K562 (cell line): ENCODE measurements around the gene AGBL1. TPM values are rescaled to one million over a fixed set of nuclear protein-coding genes. Genes with fewer than 3 reads are reported as not detected.

ENCODE experiments used
- ATAC-seq: fragments of 200-7000 bp; cut with Tn5 transposase; 3 replicates; pipeline ENCODE4 v1.9.1; 2020; ENCODE audit warnings: moderate library complexity
- BruUV-seq: library from RNA; stranded (reverse); fragments of 400-500 nt; replicated peaks from 2 replicates; lab custom pipeline; 2021; lab: Mats Ljungman, UMichigan
- CTCF ChIA-PET: fragments of 300-600 bp; formaldehyde crosslinking; extraction: SDS; loops from one replicate; lab custom pipeline; 2021; ENCODE audit warnings: low intra/inter-chr PET ratio; lab: Yijun Ruan, JAX
- POLR2A ChIA-PET: fragments of 300-600, 350-650 bp; sonication (Branson Sonifier 250); formaldehyde crosslinking; extraction: SDS; loops from one replicate; lab custom pipeline; 2021; ENCODE audit warnings: antibody characterized with exemption, inconsistent platforms; lab: Yijun Ruan, JAX
- DNase-seq, 4 experiments: peaks; one replicate each; pipeline versions ENCODE4 v3.0.0 to v3.0.0-alpha.2; 2011 to 2018; ENCODE audit warnings: low spot score in 3 of 4, mixed read lengths in 3 of 4; ENCODE audit errors: extremely low read depth in 1 of 4
- FAIRE-seq: peaks from 2 replicates; lab custom pipeline; 2011; peaks lifted over from hg19 to GRCh38; lab: Jason Lieb, UNC
- H2AFZ ChIP-seq: 2 replicates; pipeline ENCODE4 v1.6.0; 2011; ENCODE audit warnings: low read depth, low read length, control low read depth, inconsistent platforms
- H3K27ac ChIP-seq: fragments of 200-600 bp; 3 replicates; pipeline ENCODE4 v1.8.0; 2011; ENCODE audit warnings: low read depth, mild to moderate bottlenecking, control low read depth, inconsistent platforms, low read length, moderate library complexity, mixed read lengths; ENCODE audit errors: extremely low read depth
- H3K27me3 ChIP-seq, 2 experiments: fragments of 300-600 bp in 1 of 2; 2 replicates in 1 of 2; 3 replicates in 1 of 2; pipeline versions ENCODE4 v1.6.0 to v1.8.0; 2011; ENCODE audit warnings: inconsistent platforms in 2 of 2, low read length in 2 of 2, mild to moderate bottlenecking in 1 of 2, mixed read lengths in 1 of 2, moderate library complexity in 1 of 2; ENCODE audit not compliant: control insufficient read depth in 2 of 2, insufficient read depth in 2 of 2
- H3K36me3 ChIP-seq: fragments of 300-600 bp; 3 replicates; pipeline ENCODE4 v1.8.0; 2011; ENCODE audit warnings: mild to moderate bottlenecking, low read length, inconsistent platforms; ENCODE audit not compliant: control insufficient read depth, insufficient read depth
- H3K4me1 ChIP-seq, 2 experiments: fragments of 200-600 bp in 1 of 2; replicated peaks in 1 of 2; 2 replicates in 1 of 2; 3 replicates in 1 of 2; pipeline versions ENCODE4 v1.5.1 to v1.8.0; 2011; ENCODE audit warnings: inconsistent platforms in 2 of 2, low read length in 2 of 2, mild to moderate bottlenecking in 1 of 2, mixed read lengths in 1 of 2, moderate library complexity in 1 of 2; ENCODE audit not compliant: control insufficient read depth in 2 of 2, insufficient read depth in 2 of 2
- H3K4me2 ChIP-seq: 2 replicates; pipeline ENCODE4 v1.6.1; 2011; ENCODE audit warnings: low read length, control low read depth, inconsistent platforms, mixed read lengths; ENCODE audit not compliant: insufficient read depth
- H3K4me3 ChIP-seq: fragments of 200-600 bp; sonication (generic), shearing (Covaris generic); 2 replicates; pipeline ENCODE4 v1.5.1; 2016; ENCODE audit warnings: control low read depth, inconsistent platforms
- H3K79me2 ChIP-seq: fragments of 200-600 bp; 3 replicates; pipeline ENCODE4 v1.8.0; 2011; ENCODE audit warnings: low read length, inconsistent platforms; ENCODE audit not compliant: control insufficient read depth, insufficient read depth
- H3K9ac ChIP-seq, 2 experiments: 2 replicates each; pipeline versions ENCODE4 v1.6.0 to v1.6.1; 2011; ENCODE audit warnings: low read depth in 2 of 2, low read length in 2 of 2, control low read depth in 1 of 2, inconsistent platforms in 1 of 2, mild to moderate bottlenecking in 1 of 2, mixed read lengths in 1 of 2; ENCODE audit not compliant: insufficient read depth in 1 of 2
- H3K9me1 ChIP-seq: one replicate; pipeline ENCODE4 v1.6.0; 2011; ENCODE audit warnings: inconsistent platforms, mild to moderate bottlenecking, low read length, moderate library complexity; ENCODE audit not compliant: control insufficient read depth, insufficient read depth
- H3K9me3 ChIP-seq: replicated peaks from 2 replicates; pipeline ENCODE4 v1.5.1; 2011; ENCODE audit warnings: low read depth, low read length, inconsistent platforms; ENCODE audit not compliant: control insufficient read depth, insufficient read depth
- H4K20me1 ChIP-seq: replicated peaks from 2 replicates; pipeline ENCODE4 v1.6.1; 2011; ENCODE audit warnings: low read length, inconsistent platforms, mixed read lengths; ENCODE audit not compliant: control insufficient read depth, insufficient read depth
- ARHGAP35 ChIP-seq: fragments of 450-650 bp; IDR thresholded peaks from 2 replicates; pipeline ENCODE4 v1.6.1; 2018; ENCODE audit not compliant: partially characterized antibody
- EHMT2 ChIP-seq: fragments of 450-650 bp; IDR thresholded peaks from 2 replicates; pipeline ENCODE4 v1.6.1; 2018; ENCODE audit warnings: antibody characterized with exemption
- ETV6 ChIP-seq, 3 experiments: fragments of 150-350 bp in 1 of 3; sonication (generic) in 1 of 3; formaldehyde crosslinking in 1 of 3; IDR thresholded peaks; 2 replicates each; pipeline versions ENCODE4 v1.6.1 to v1.8.0; 2014 to 2022; ENCODE audit warnings: borderline replicate concordance in 2 of 3, low read depth in 2 of 3, antibody characterized with exemption in 1 of 3, low read length in 1 of 3, mild to moderate bottlenecking in 1 of 3, missing genetic modification reagents in 1 of 3
- LEF1 ChIP-seq: fragments of 450-650 bp; IDR thresholded peaks from 2 replicates; pipeline ENCODE4 v1.6.1; 2016; ENCODE audit warnings: mild to moderate bottlenecking
- MGA ChIP-seq: fragments of 450-650 bp; IDR thresholded peaks from 2 replicates; pipeline ENCODE4 v1.6.1; 2016; ENCODE audit warnings: mild to moderate bottlenecking, moderate library complexity
- MLLT1 ChIP-seq, 2 experiments: fragments of 450-650 bp; IDR thresholded peaks; 2 replicates each; pipeline ENCODE4 v1.6.1; 2016
- SMAD1 ChIP-seq: fragments of 150-350 bp; IDR thresholded peaks from 2 replicates; pipeline ENCODE4 v1.6.1; 2014; ENCODE audit warnings: low read length, low read depth; ENCODE audit not compliant: partially characterized antibody
- SMARCC2 ChIP-seq: fragments of 450-650 bp; IDR thresholded peaks from 2 replicates; pipeline ENCODE4 v1.6.1; 2017; ENCODE audit warnings: antibody characterized with exemption, moderate library complexity, mild to moderate bottlenecking, low read depth
- ZNF354B ChIP-seq: fragments of 250-450 bp; sonication (Bioruptor Pico); IDR thresholded peaks from 2 replicates; pipeline ENCODE4 v1.4.0; 2020
- WGBS: fragments of 100-300 bp; shearing (Covaris generic); methylation state at CpG from one replicate; pipeline ENCODE4 v1.1.6; 2016; ENCODE audit warnings: low coverage, mixed read lengths; ENCODE audit not compliant: insufficient coverage; ENCODE audit errors: missing lambda C conversion rate; 5-methylcytosine and 5-hydroxymethylcytosine counted together
- in situ Hi-C: fragments of 300-500 bp; cut with MboI; formaldehyde crosslinking; loops from 4 replicates; pipeline ENCODE4 v1.15.0; 2018; ENCODE audit warnings: inconsistent platforms, mixed read lengths
- intact Hi-C: fragments of 100-400 bp; cut with micrococcal nuclease; formaldehyde crosslinking; loops from 2 replicates; pipeline ENCODE4 v1.14.2; 2022
- polyA plus RNA-seq, 8 experiments: library from polyadenylated mRNA; depleted of rRNA in 4 of 8; stranded (reverse) in 5 of 8; unstranded in 3 of 8; fragments of >200 nt; fragmentation: Nextera tagmentation in 2 of 8; fragmentation: Illumina TruSeq in 1 of 8; extraction: Ambion mirVana in 2 of 8; extraction: Trizol in 1 of 8; gene quantifications; 2 replicates each; pipeline versions ENCODE4 v1.2.1 to v1.2.3, GENCODE V29; 2011 to 2014; ENCODE audit warnings: inconsistent platforms in 1 of 8, missing spikeins in 1 of 8
- total RNA-seq, 7 experiments: library from RNA; depleted of rRNA in 6 of 7; stranded (reverse); fragments of >200 nt in 6 of 7; fragmentation: Illumina TruSeq in 2 of 7; extraction: Trizol in 2 of 7; gene quantifications; 2 replicates each; pipeline versions ENCODE4 v1.2.1 to v1.2.3, GENCODE V29; 2011 to 2021; ENCODE audit warnings: low replicate concordance in 1 of 7

Gene AGBL1
- total and polyA plus RNA-seq, 9 of the 15 experiments (the other 6 are each of a cell fraction or from before 2014, with no cell fraction given): not detected

- Histone ChIP-seq H2AFZ (no peak overlapping the region), H4K20me1 (no peaks in the 10 kb centered on the region), H3K4me3 (no peak overlapping the region), H3K9me3 (no peaks in the 10 kb centered on the region), H3K27me3 (no peaks in the 10 kb centered on the region), H3K9ac (no peak overlapping the region), H3K36me3 (no peaks in the 10 kb centered on the region), H3K4me1 (no peaks in the 10 kb centered on the region), H3K4me2 (no peak overlapping the region), H3K27ac (no peak overlapping the region), H3K79me2 (no peaks in the 10 kb centered on the region), H3K9me1 (no peaks in the 10 kb centered on the region)
- FAIRE-seq: no peak
- no peak for DNase-seq
- ATAC-seq: no peak
- no TSS peak for BruUV-seq
- ChIA-PET POLR2A (no interaction called here), CTCF (no interaction called here)
- WGBS: 14% methylated on average over 1 of the region's 1 CpG
- intact Hi-C loops (no loop called here), in situ Hi-C loops (no loop called here)
- TF ChIP-seq SMARCC2: no peak
- TF ChIP-seq ETV6 (IDR thresholded peaks at IDR 0.05; ENCODE audit: borderline replicate concordance in 1 of 2, low read depth in 2 of 2, low read length in 1 of 2): no peak
- no peak for TF ChIP-seq ETV6 (CRISPR knock-in tag; IDR thresholded peaks at IDR 0.05; ENCODE audit: borderline replicate concordance)
- no peak for TF ChIP-seq LEF1
- TF ChIP-seq MLLT1 (IDR thresholded peaks at IDR 0.05): no peak
- no peak for TF ChIP-seq ZNF354B
- TF ChIP-seq SMAD1: no peak
- TF ChIP-seq MGA: no peak
- TF ChIP-seq EHMT2: no peak
- no peak for TF ChIP-seq ARHGAP35
These were observed 537.1 kb downstream of the AGBL1 start for GRCh38 chr15:86616771-86617170.
